Anterior cingulate cortex (tissue), 58 donors: ENCODE results near the gene TAMM41.
A peak's percentile ranks its signal among the peaks of the same experiment; 100 is the strongest.
"Not testable (repeated sequence)": the region's sequence is repeated elsewhere in the genome, so short reads cannot be mapped to it uniquely, and the experiment has no call there.

ENCODE experiments used
- DNase-seq, 58 donors: peaks; one replicate each; lab custom pipeline; 2025; lab: John Stamatoyannopoulos, UW

The TAMM41 gene

GRCh38 chr3:11846281-11847266 is at the start of gene TAMM41:
TSS of gene TAMM41 (minus strand) at chr3:11846885. CDS start at chr3:11846636, 249 bp downstream.
- DNase-seq = peak; percentile 30 to 96 (median 88)

- no peak for DNase-seq
Measured at GRCh38 chr3:11878837-11879236, 32.2 kb upstream of the TAMM41 start.

- not testable (repeated sequence) for DNase-seq
Measured at GRCh38 chr3:11874707-11875106, 28.0 kb upstream of the TAMM41 start.

- DNase-seq = not testable (repeated sequence)
Measured at GRCh38 chr3:11863739-11864138, 17.1 kb upstream of the TAMM41 start.

GRCh38 chr3:11862584-11862983 is 15.9 kb upstream of the TAMM41 start:
- not testable (repeated sequence) for DNase-seq

- DNase-seq = not testable (repeated sequence)
Measured at GRCh38 chr3:11862145-11862544, 15.5 kb upstream of the TAMM41 start.

GRCh38 chr3:11860213-11860612 is 13.5 kb upstream of the TAMM41 start:
- not testable (repeated sequence) for DNase-seq

GRCh38 chr3:11853450-11853849 is 6.8 kb upstream of the TAMM41 start:
- DNase-seq = no peak

GRCh38 chr3:11850003-11850402 is 3.3 kb upstream of the TAMM41 start:
- DNase-seq = peak in 8 of 58 donors; percentile 8 to 31 (median 20)

- DNase-seq = no peak
Measured at GRCh38 chr3:11847607-11848006, 922 bp upstream of the TAMM41 start.

- no peak for DNase-seq
Measured at GRCh38 chr3:11845651-11846050, 1.0 kb downstream of the TAMM41 start.

GRCh38 chr3:11844891-11845290 is 1.8 kb downstream of the TAMM41 start:
- DNase-seq = peak in 11 of 58 donors; percentile 6 to 61 (median 19)

GRCh38 chr3:11835028-11835639 is 11.6 kb downstream of the TAMM41 start:
- peak in 2 of 58 donors; percentile 7 to 21 for DNase-seq

- DNase-seq = peak in 30 of 58 donors; percentile 3 to 68 (median 29)
Measured at GRCh38 chr3:11832981-11833905, 13.4 kb downstream of the TAMM41 start.

GRCh38 chr3:11829416-11829815 is 17.3 kb downstream of the TAMM41 start:
- no peak for DNase-seq

- no peak for DNase-seq
Measured at GRCh38 chr3:11826628-11827265, 19.9 kb downstream of the TAMM41 start.

GRCh38 chr3:11825301-11825700 is 21.4 kb downstream of the TAMM41 start:
- peak in 1 of 58 donors; percentile 35 for DNase-seq

- DNase-seq = peak in 3 of 58 donors; percentile 3 to 41 (median 32)
Measured at GRCh38 chr3:11820531-11821041, 26.1 kb downstream of the TAMM41 start.

GRCh38 chr3:11819146-11819689 is 27.5 kb downstream of the TAMM41 start:
- DNase-seq = no peak
